Activated CD8-positive, alpha-beta memory T cell treated with anti-CD3 and anti-CD28 coated beads for 24 hours (primary cell): ENCODE results near the gene SYMPK.
A peak's percentile ranks its signal among the peaks of the same experiment; 100 is the strongest.

ENCODE experiments used
- DNase-seq: peaks from one replicate; pipeline ENCODE4 v3.0.0-alpha.2; 2020

Gene SYMPK

GRCh38 chr19:45866400-45867176 is 3.6 kb upstream of the SYMPK start:
- no peak for DNase-seq

GRCh38 chr19:45865269-45865948 is 2.5 kb upstream of the SYMPK start:
- no peak for DNase-seq

DNA sequence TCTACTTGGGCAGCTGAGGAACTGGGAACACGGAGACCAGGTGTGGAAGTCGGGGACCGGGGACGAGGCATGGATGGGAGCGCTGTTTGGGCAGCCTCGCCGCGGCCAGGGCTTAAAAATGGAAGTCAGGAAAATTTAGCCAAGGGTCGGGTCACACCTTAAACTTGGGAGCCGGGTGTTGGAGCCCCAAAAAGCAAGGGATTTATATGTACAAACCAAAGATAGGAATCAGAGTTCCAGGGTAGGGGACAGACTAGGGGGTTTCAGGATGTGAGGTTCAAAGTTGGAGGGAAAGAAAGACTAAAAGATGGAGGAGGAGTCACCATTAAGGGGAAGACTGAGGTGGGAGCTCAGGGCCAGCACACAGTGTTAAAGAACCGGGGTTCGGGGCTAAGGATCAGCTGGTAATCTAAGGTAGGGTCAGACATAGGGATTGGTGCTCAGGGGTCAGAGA is 1.7 kb upstream of the SYMPK start:
- DNase-seq: no peak

- peak; percentile 81 for DNase-seq
Observed at GRCh38 chr19:45863840-45864628, 1.1 kb upstream of the SYMPK start, which contains the start of gene FOXA3. Gene FOXA3 (plus strand): TSS chr19:45864326. CDS start chr19:45864457, 131 bp downstream.

- no peak for DNase-seq
Observed at GRCh38 chr19:45863335-45863839, 440 bp upstream of the SYMPK start.

- DNase-seq: no peak
Observed at GRCh38 chr19:45862271-45862563, 730 bp downstream of the SYMPK start.

- DNase-seq: no peak
Observed at GRCh38 chr19:45860359-45861259, 2.3 kb downstream of the SYMPK start.

DNA sequence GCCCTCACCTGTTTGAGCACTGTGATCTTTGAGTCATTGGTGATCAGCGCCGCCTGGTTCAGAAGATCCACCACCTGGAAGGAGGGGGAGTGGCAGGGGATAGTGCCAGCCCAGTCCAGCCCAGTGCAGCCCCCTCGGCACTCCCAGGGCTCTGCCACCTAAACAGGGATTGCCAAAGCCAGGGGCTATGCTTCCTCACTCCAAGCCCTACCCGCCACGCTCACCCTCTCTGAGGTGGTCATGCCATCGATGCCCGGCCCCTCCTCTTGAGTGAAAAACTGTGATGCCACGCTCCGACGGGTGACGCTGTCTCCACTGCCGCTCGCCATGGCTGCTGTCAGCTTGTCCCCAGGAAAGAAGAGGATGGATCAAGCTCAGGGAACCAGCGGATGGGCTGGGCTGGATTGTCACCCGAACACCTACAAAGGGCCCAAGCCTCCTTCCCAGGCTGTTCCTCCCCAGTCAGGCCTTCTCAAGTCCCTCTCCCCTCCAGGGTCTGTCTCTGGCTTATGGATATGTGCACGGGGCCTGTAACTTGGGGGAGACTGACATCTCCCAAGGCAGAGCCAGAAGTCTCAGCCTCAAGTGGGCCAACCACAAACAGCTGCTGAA is 8.7 kb downstream of the SYMPK start:
- DNase-seq: no peak

GRCh38 chr19:45852983-45853382 is 10.0 kb downstream of the SYMPK start:
- DNase-seq: no peak

- DNase-seq: no peak
Observed at GRCh38 chr19:45852145-45852750, 10.7 kb downstream of the SYMPK start.

DNA sequence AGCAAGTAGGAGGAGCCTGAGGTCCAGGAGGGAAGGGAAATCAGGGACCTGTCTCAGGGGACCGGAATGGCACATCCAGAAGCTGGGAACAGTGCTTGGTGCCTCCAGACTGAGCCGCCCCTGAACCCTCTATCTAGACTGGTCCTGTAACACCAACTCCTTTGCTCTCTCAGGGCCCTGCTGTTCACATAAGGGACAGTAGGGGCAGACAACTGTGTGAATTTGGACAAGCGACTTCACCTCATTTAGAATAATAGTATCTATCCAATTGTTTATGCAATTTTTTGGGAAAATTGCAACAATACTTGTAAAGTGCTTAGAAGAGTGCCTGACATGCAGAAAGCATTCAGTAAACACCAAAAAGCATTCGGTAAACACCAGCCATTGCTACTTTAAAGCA is 14.0 kb downstream of the SYMPK start:
- DNase-seq: no peak

- DNase-seq: no peak
Observed at GRCh38 chr19:45847663-45848062, 15.3 kb downstream of the SYMPK start.

- no peak for DNase-seq
Observed at GRCh38 chr19:45842198-45842597, 20.7 kb downstream of the SYMPK start.

GRCh38 chr19:45834970-45835369 is 28.0 kb downstream of the SYMPK start:
- no peak for DNase-seq

- DNase-seq: no peak
Observed at GRCh38 chr19:45828945-45829344, 34.0 kb downstream of the SYMPK start.

DNA sequence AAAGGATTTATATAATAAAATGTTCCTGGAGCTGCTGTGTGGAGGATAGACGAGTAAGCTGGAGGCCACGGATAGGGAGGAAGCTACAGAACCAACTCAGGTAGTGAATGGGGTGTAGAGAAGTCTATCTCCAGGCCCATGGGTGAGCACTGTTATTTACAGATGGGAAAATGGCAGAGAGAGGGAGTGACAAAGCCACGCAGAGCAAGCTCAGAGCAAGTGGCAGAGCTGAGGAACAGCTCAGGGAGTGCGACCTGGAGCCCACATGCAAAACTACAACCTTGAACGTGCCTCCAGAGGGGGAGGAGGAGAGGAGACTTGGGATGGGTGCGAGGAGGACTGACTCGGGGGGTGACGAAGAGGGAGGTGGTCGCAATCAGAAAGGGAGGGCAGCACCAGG is 34.4 kb downstream of the SYMPK start:
- no peak for DNase-seq

GRCh38 chr19:45827459-45828093 is 35.4 kb downstream of the SYMPK start:
- DNase-seq: no peak

GRCh38 chr19:45826934-45827333 is 36.0 kb downstream of the SYMPK start:
- no peak for DNase-seq

GRCh38 chr19:45825917-45826893 is 36.7 kb downstream of the SYMPK start:
- DNase-seq: no peak

GRCh38 chr19:45825263-45825605 is 37.7 kb downstream of the SYMPK start:
- DNase-seq: no peak
